Esophagus muscularis mucosa (tissue), 4 donors: ENCODE measurements around the gene DPH3. TPM values are rescaled to one million over a fixed set of nuclear protein-coding genes. Genes with fewer than 3 reads are reported as not detected.

Experiments
- DNase-seq: peaks from one replicate; pipeline ENCODE4 v3.0.0-alpha.2; 2017; ENCODE audit errors: extremely low spot score
- H3K27ac ChIP-seq, 4 donors: fragments of 200-600 bp; sonication (generic); replicated peaks in 1 of 4; 1 replicate in 3 of 4; 2 replicates in 1 of 4; pipeline ENCODE4 v1.5.1; 2016 to 2019; ENCODE audit warnings: mild to moderate bottlenecking in 1 of 4
- H3K27me3 ChIP-seq, 4 donors: fragments of 200-600 bp; sonication (generic); one replicate each; pipeline versions ENCODE4 v1.5.1 to v1.6.0; 2016 to 2019
- H3K36me3 ChIP-seq, 4 donors: fragments of 200-600 bp; sonication (generic); one replicate each; pipeline ENCODE4 v1.5.1; 2016 to 2019
- H3K4me1 ChIP-seq, 4 donors: fragments of 200-600 bp; sonication (generic); one replicate each; pipeline ENCODE4 v1.5.1; 2016 to 2019
- H3K4me3 ChIP-seq, 4 donors: fragments of 200-600 bp; sonication (generic); 1 replicate in 2 of 4; 2 replicates in 2 of 4; pipeline ENCODE4 v1.5.1; 2016 to 2019; ENCODE audit warnings: mild to moderate bottlenecking in 4 of 4, moderate library complexity in 1 of 4
- H3K9me3 ChIP-seq, 4 donors: fragments of 200-600 bp; sonication (generic); 1 replicate in 3 of 4; 2 replicates in 1 of 4; pipeline ENCODE4 v1.5.1; 2016 to 2019
- EP300 ChIP-seq: sonication (generic); formaldehyde crosslinking; IDR thresholded peaks from one replicate; pipeline ENCODE4 v1.6.1; 2017; ENCODE audit warnings: antibody characterized with exemption
- POLR2A ChIP-seq: fragments of 450-650 bp; IDR thresholded peaks from one replicate; pipeline ENCODE4 v1.6.1; 2017; ENCODE audit warnings: antibody characterized with exemption, moderate library complexity, mild to moderate bottlenecking, low read depth
- POLR2AphosphoS5 ChIP-seq, 2 donors: sonication (generic); formaldehyde crosslinking; IDR thresholded peaks; one replicate each; pipeline ENCODE4 v1.6.1; 2017; ENCODE audit warnings: antibody characterized with exemption in 2 of 2
- whole genome bisulfite sequencing: methylation state at CpG from one replicate; pipeline ENCODE4 v1.1.5; 2018; 5-methylcytosine and 5-hydroxymethylcytosine counted together
- intact Hi-C: fragments of 100-400 bp; cut with DNase I; formaldehyde crosslinking; loops from one replicate; pipeline ENCODE4 v1.15.1; 2023
- total RNA-seq, 4 donors: library from RNA; depleted of rRNA; stranded (reverse); fragments of >200 nt; gene quantifications; one replicate each; pipeline versions ENCODE4 v1.1.0 to v1.2.1, GENCODE V29; 2016
- TF ChIP-seq, protein P1 (sequence below), 3 experiments: fragments of 200-600 bp in 2 of 3; fragments of 450-650 bp in 1 of 3; sonication (generic) in 2 of 3; IDR thresholded peaks; one replicate each; pipeline ENCODE4 v1.5.1; 2017 to 2019; ENCODE audit warnings: antibody characterized with exemption in 3 of 3, mild to moderate bottlenecking in 2 of 3, moderate library complexity in 1 of 3

Gene DPH3
- total RNA-seq, 4 donors from 2014 or later = 27.2 to 50.7 (median 37.6) TPM

DNA sequence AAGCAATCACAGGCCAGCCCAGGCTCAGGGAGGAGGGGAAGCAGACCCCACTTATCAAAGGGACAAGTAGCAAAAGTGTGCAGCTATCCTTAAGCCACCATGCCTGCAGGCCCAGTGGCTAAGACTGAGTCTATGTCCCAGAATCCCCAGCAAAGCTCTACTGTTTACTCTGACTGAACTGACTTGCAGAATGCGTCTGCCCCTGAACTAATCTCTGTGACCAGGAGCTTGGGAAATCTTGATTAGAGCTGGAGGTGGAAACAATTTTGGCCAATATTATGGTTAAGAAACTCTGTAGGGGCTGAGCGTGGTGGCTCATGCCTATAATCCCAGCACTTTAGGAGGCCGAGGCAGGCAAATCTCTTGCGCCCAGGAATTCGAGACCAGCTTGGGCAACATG is 22.6 kb downstream of the DPH3 start:
- no peak overlapping the region for H3K4me3 ChIP-seq
- DNase-seq = no peak
- H3K27ac ChIP-seq = no peak overlapping the region
- H3K36me3 ChIP-seq = no peaks in the 10 kb centered on the region
- no peaks in the 10 kb centered on the region for H3K9me3 ChIP-seq
- H3K4me1 ChIP-seq = peaks cover 2 to 29% (median 15%) of the 10 kb centered on the region in 4 donors
- H3K27me3 ChIP-seq = no peaks in the 10 kb centered on the region
- WGBS = 97% methylated on average over 5 of the region's 5 CpGs
- intact Hi-C loops = loop anchor here (10.0 kb wide), 1 partner anchor 607 kb away; no protein-coding TSS in a partner anchor
- TF ChIP-seq POLR2A (no peak), EP300 (no peak), POLR2AphosphoS5 (IDR thresholded peaks at IDR 0.05) (no peak)
- TF ChIP-seq, protein P1, sequence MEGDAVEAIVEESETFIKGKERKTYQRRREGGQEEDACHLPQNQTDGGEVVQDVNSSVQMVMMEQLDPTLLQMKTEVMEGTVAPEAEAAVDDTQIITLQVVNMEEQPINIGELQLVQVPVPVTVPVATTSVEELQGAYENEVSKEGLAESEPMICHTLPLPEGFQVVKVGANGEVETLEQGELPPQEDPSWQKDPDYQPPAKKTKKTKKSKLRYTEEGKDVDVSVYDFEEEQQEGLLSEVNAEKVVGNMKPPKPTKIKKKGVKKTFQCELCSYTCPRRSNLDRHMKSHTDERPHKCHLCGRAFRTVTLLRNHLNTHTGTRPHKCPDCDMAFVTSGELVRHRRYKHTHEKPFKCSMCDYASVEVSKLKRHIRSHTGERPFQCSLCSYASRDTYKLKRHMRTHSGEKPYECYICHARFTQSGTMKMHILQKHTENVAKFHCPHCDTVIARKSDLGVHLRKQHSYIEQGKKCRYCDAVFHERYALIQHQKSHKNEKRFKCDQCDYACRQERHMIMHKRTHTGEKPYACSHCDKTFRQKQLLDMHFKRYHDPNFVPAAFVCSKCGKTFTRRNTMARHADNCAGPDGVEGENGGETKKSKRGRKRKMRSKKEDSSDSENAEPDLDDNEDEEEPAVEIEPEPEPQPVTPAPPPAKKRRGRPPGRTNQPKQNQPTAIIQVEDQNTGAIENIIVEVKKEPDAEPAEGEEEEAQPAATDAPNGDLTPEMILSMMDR (IDR thresholded peaks at IDR 0.05) = no peak

GRCh38 chr3:16241225-16241624 is 23.5 kb downstream of the DPH3 start:
- no peak for TF ChIP-seq POLR2AphosphoS5 (IDR thresholded peaks at IDR 0.05)
- TF ChIP-seq EP300 = no peak
- TF ChIP-seq, protein P1 (IDR thresholded peaks at IDR 0.05) = no peak
- no peak for TF ChIP-seq POLR2A
- Histone ChIP-seq H3K27ac (peak overlapping the region in 1 of 4 donors; percentile 53), H3K4me3 (no peak overlapping the region), H3K27me3 (no peaks in the 10 kb centered on the region), H3K9me3 (no peaks in the 10 kb centered on the region), H3K4me1 (peaks cover 0 to 29% (median 12%) of the 10 kb centered on the region in 4 donors), H3K36me3 (no peaks in the 10 kb centered on the region)
- WGBS = 99% methylated on average over 5 of the region's 5 CpGs
- intact Hi-C loops = loop anchor here (10.0 kb wide), 1 partner anchor 606 kb away; no protein-coding TSS in a partner anchor
- no peak for DNase-seq

GRCh38 chr3:16240229-16241023 is 24.3 kb downstream of the DPH3 start:
- no peak for DNase-seq
- Histone ChIP-seq H3K27ac (peak overlapping the region in 2 of 4 donors; percentile 42 to 53), H3K9me3 (no peaks in the 10 kb centered on the region), H3K36me3 (no peaks in the 10 kb centered on the region), H3K4me3 (no peak overlapping the region), H3K27me3 (no peaks in the 10 kb centered on the region), H3K4me1 (peaks cover 0 to 29% (median 12%) of the 10 kb centered on the region in 4 donors)
- 80% methylated on average over 6 of the region's 6 CpGs for WGBS
- TF ChIP-seq, protein P1 (IDR thresholded peaks at IDR 0.05) = no peak
- peak in 1 of 2 donors; percentile 42 for TF ChIP-seq POLR2AphosphoS5 (IDR thresholded peaks at IDR 0.05)
- intact Hi-C loops = loop anchor here (10.0 kb wide), 1 partner anchor 606 kb away; no protein-coding TSS in a partner anchor

DNA sequence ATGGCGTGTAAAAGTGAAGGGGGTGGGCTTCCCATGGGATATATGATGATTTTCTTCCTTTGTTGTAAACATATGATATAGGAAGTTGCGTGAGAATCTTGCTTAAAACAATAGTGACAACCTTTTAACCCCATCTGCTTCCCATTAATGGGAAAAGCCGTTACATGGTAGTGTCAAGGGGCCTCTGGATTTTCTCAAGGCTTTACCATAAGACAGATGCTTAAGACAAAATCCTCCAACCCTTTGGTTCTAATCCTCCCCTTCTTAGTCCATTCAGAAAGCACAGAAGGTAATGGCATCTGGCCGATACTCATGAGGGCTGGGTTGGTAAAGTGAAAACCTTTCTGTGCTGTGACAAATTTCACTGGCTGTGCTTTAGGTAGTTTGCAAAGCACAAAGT is 25.0 kb downstream of the DPH3 start:
- Histone ChIP-seq H3K36me3 (no peaks in the 10 kb centered on the region), H3K9me3 (no peaks in the 10 kb centered on the region), H3K4me3 (no peak overlapping the region), H3K4me1 (peaks cover 0 to 24% (median 12%) of the 10 kb centered on the region in 4 donors), H3K27me3 (no peaks in the 10 kb centered on the region), H3K27ac (peak overlapping the region in 3 of 4 donors; percentile 12 to 53 (median 42))
- no peak for TF ChIP-seq EP300
- TF ChIP-seq, protein P1 (IDR thresholded peaks at IDR 0.05) = no peak
- no peak for TF ChIP-seq POLR2A
- TF ChIP-seq POLR2AphosphoS5 (IDR thresholded peaks at IDR 0.05) = no peak
- no peak for DNase-seq
- intact Hi-C loops = loop anchor here (10.0 kb wide), 1 partner anchor 605 kb away; no protein-coding TSS in a partner anchor
- 65% methylated on average over 4 of the region's 4 CpGs for WGBS
